DMS53 treated with DMSO at 0.1 percent for 48 hours (cell line): ENCODE results near the gene TRMT1L.

Experiments
- DNase-seq: peaks from one replicate; lab custom pipeline; 2025; ENCODE audit not compliant: unreplicated experiment; lab: John Stamatoyannopoulos, UW

TRMT1L gene

DNA sequence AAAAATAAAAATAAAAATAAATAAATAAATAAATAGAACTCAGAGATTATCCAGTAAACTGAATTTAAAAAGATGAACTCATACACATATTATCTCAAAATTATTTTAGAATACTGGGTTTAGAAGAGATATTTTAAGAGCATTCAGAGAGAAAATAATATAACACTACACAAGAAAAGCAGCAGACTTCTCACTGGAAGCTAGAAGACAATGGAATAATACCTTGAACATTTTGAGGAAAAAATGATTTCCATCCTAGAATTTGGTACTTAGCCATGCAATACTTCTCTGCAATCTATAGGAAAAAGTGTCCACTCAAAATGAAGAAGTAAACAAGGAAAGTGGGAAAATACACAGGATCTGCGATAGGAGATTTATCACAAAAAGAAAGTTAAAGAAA, 24.2 kb downstream of the TRMT1L start:
- DNase-seq: no peak

DNA sequence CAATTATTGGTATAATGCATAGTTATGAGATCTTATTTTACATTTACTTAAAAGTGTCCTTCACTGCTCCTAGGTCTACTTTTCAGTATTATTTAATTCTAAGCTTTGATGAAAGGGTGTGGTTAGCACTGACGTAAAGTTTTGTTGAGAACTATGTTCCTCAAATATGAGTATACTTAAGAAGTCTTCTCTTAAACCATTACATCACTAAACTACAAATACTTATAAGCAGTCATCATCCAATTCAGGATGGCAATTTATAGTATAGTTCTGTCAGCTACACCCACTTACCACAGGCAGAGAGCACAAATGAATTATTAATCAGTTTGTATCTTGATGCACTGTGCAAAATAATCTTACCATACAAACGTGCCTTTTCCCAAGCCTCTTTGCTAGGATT, 27.0 kb downstream of the TRMT1L start:
- DNase-seq: no peak

DNA sequence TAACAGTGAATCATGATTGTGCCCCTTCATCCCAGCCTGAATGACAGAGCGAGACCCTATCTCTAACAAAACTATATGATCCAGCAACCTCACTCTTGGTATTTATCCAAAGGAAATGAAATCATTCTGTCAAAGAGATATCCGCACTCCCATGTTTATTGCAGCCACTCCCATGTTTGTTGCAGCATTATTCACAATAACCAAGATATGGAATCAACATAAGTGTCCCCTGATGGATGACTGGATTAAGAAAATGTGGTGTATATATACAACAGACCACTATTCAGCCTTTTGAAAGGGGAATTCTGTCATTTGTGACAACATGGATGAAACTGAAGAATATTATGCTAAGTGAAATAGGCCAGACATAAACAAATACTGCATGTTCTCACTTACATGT, 44.4 kb downstream of the TRMT1L start:
- DNase-seq: no peak

DNA sequence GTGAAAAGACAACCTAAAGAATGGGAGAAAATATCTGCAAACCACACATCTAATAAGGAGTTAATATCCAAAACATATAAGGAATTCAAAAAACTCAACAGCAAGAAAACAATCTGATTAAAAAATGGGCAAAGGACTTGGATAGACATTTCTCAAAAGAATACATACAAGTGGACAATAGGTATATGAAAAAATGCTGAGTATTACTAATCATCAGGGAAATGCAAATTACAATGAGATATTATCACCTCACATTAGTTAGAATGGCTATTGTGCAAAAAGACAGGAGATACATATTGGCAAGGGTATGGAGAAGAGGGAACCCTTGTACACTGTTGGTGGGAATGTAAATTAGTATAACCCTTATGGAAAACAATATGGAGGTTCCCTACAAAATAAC, 44.9 kb downstream of the TRMT1L start:
- DNase-seq: no peak

DNA sequence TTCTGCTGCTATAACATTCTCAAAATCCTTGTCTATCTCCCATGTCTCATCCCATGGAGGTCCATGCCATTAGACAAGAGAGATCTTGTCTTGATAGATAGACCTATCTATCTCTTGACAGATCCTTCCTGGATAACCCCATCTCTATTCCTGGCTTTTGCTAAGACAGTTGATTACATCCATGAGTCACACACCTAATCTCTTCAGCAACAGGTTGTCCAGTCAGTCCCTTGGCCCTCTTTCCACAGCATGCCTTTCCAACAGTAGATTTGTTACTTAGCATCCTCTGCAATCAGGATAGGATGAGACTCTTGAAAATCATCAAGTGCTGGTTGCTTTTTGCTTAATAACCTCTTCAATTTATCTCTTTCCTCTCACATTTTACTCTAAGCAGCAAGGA, 46.6 kb downstream of the TRMT1L start:
- no peak for DNase-seq

DNA sequence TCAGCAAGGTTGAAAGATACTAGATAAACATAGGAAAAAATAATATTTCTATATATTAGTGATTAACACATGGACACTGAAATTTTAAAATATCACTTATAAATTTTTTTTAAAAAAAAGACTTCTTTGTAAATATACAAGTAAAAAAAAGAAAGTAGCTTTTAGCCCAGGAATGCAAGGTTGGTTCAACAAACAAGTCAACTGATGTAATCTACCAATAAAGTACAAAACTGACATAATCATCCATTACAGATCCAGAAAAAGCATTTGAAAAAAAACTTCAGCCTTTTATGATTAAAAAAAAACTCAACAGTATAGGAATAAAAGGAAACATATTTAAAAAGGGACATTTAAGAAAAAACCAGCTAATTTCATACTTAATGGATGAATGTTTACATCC, 48.4 kb downstream of the TRMT1L start:
- no peak for DNase-seq

DNA sequence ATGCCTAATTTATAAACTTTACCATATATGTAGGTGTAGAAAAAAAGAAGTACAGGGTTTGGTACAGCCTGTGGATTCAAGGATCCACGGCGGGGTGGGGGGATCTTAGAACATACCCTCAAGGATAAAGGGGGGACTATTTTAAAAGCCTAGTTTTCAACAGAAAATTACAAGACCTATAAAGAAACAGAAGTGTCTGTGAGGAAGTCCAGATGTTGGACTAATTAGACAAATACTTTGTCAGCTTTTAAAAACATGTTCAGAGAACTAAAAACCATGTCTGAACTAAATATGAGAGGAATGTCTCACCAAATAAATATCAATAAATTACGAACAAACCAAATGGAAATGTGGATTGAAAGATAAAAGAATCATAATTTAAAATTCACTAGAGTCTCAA, 51.6 kb downstream of the TRMT1L start:
- DNase-seq: no peak

DNA sequence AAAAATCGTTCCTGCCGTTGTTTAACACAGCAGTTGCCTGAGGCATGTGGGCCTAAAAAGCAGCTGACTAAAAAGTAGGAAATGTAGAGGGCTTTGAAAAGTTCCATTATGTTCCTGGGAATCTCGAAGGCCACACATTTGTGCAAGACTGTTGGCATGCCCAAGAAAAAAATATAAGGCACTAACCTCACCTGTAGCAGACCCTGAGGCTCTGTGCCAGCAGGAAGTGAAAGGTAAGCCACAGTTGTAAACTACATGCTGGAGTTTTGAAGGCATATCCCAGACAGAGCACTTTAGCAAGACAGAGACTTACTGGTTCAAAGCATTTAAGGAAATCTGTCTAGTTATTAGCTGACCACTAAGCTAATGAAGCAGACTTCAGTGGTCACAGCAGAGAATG, 52.7 kb downstream of the TRMT1L start:
- no peak for DNase-seq

DNA sequence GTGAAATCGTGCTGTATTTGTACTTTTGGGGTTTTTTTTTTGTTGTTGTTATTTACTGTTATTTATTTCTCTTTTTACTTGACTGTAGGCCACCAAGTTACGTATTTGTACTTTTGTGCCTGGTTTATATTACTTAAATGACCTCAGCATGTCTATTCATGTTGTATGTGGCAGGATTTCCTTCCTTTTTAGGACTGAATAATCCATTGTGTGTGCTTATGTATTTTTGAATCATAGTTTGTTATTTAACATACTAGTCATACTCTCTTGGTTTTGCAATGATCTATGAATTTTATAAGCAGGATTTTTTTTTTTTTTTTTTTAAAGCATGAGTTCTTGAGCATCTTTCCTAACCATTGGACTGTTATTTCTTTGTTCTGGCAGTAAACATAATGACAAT, 60.2 kb downstream of the TRMT1L start:
- DNase-seq: no peak

DNA sequence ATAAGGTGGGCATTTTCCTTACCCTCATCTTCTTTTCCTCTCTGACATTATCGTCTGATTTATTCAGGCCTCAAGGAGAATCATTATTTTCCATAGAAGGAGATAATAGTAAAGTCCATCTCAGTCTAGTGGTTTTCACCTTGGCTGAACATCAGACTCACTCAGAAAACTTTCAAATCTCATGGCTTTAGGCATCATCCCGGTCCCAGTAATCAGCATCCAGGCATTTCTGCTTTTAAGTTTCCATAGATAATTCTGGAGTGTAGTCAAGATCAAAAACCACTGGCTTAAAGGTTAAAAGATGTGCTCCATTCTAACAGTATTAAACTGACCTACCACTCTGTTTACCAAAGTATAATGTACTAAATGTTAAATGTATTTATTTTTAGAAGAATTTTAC, 62.0 kb downstream of the TRMT1L start:
- no peak for DNase-seq

DNA sequence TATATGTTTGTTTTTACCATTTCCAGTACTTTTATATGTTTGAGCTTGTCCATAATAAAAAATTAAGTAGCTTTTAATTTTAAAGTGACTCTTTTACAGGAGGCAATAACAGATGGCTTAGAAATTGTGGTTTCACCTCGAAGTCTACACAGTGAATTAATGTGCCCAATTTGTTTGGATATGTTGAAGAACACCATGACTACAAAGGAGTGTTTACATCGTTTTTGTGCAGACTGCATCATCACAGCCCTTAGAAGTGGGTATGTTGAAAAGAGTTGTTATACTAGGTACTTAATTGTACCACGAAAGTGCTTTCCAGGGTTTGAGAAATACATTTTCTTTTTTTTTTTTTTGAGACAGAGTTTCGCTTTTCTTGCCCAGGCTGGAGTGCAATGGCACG, 65.3 kb downstream of the TRMT1L start:
- no peak for DNase-seq

DNA sequence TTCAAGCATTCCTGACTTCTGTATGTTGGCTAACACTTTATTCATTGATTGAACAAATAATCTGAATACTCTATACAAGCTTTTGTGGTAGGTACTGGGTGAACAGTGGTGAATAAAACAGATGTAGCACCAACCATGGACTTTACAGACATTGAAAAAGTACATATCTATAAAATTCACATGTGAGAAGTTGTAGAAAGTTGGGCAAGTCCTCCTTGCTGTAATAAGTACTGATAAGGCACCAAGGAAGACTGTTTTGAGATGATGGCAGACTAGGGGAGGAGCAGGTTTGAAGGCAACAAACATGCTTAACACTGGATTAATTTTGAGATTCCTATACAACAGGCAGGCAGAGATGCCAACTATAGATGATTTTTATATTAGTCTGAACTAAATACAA, 69.0 kb downstream of the TRMT1L start:
- DNase-seq: no peak

DNA sequence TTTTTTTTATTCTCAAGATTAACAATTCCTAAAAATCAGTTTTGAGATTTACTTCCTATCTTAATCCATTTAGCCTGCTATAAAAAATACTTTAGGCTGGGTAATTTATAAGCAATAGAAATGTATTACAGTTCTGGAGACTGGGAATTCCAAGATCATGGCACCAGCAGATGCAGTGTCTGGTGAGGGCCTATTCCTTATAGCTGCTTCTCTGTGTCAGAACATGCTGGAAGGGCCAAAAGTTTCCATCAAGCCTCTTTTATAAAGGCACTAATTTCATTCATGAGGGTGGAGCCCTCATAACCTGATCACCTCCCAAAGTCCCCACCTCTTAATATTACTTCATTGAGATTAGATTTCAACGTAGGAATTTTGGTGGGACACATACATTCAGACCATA, 69.7 kb downstream of the TRMT1L start:
- DNase-seq: no peak

DNA sequence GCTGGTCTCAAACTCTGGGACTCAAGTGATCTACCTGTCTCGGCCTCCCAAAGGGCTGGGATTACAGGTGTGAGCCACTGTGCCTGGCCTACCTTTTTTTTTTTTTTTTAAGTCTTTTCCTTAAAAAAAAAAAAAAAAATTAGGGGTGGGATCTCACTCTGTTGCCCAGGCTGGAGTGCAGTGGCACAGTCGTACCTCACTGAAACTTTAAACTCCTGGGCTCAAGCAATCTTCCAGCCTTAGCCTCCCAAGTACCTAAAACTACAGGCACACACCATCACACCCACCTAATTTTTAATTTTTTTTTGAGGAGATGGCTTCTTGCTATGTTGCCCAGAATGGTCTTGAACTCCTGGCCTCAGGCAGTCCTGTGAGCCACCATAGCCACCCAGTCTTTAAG, 72.9 kb downstream of the TRMT1L start:
- no peak for DNase-seq

DNA sequence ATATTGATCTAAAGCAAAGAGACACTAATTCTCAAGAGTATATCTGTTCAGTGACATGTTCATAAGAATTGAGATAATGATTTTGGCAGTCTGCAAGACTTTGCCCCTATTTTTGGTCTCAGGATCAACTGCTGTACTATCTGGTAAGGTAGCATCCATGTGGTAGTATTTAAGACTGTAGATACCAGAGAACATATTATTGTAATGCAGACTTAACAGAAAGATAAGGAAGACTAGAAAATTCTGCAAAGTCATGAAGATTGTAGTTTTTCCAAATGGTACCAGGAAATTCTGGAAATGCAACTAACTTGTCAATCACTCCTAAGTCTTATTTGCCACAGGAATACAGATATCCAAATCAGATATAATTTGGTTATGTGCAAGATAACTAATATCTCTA, 76.3 kb downstream of the TRMT1L start:
- no peak for DNase-seq

DNA sequence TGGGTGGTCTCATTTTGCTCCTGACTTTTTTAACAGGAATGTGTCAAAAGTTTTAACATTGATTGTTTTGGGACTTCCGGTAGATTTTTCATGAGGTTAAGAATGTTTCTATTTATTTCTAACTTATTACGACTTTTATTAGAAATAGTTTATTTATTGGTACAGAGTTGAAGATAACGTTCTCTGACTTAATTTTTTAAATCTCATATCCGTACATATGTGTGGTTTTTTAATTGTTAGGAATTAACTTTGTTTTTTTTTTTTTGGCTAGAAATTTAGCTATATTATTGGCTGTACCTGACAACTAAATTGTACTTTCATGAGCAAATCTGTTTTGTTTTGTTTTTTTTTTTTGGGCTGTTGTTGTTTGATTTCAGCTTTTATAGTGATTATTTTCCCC, 79.4 kb downstream of the TRMT1L start:
- no peak for DNase-seq

DNA sequence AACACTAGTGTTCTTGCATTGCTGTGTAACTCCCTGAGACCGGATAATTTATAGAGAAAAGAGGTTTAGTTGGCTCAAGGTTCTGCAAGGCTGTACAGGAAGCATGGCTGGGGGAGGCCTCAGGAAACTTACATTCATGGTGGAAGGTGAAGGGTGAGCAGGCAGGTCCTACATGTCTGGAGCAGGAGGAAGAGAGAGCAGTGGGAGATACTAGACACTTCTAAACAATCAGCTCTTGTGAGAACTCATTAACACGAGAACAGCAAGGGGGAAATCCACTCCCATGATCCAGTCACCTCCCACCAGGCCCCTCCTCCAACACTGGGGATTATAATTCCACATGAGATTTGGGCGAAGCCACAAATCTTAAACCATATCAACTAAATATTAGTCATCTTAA, 81.3 kb downstream of the TRMT1L start:
- no peak for DNase-seq

DNA sequence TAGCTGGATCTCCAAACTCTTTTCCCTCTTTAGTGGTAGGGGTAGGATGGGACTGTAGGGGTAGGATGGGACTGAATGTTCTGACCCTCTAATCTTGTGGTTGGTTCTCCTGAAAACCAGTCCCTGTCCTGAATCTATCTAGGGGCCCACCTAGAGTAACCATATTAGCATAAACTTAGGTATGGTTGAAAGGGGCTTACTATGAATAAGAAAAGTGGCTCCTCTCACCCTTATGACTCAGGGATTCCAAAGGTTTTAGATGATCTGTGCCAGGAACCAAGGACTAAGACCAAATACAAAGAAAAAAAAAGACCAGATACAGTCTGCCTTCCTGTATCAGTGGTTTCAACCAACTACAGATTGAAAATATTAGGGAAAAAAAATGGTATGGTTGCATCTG, 82.4 kb downstream of the TRMT1L start:
- no peak for DNase-seq

DNA sequence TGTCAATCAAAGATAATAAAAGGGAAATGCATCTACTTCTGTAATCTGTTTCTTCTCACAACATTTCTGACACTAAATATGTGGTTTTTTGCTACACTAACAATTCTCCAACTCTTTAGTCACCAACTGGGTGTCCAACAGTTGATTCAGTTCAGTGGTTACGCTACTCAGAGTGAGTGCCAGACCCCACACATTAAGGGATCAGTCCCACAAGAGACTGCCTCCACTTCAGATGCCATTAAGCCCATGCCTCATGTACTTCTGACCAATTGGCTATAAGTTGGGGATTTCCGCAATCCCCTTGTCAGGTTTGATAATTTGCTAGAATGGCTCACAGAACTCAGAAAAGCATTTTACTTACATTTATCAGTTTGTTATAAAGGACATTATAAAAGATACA, 83.0 kb downstream of the TRMT1L start:
- DNase-seq: no peak

DNA sequence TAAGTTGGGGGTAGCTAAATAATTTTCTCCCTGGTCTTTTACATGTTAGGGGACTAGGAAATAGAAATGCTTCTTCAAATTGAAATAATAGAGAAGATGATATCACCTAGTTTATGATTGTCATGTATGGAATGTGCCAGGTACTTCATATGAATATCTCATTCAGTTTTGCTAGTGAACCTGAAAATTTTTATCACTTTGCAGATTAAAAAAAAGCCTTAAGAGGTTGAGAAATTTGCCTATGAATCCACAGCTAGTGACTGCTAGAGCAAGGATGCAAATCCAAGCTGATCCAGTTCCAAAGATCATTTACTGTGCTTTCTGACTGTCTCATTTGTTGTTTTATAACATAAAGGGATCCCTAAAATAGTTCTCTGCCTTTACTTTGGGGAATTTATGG, 86.7 kb downstream of the TRMT1L start:
- no peak for DNase-seq

DNA sequence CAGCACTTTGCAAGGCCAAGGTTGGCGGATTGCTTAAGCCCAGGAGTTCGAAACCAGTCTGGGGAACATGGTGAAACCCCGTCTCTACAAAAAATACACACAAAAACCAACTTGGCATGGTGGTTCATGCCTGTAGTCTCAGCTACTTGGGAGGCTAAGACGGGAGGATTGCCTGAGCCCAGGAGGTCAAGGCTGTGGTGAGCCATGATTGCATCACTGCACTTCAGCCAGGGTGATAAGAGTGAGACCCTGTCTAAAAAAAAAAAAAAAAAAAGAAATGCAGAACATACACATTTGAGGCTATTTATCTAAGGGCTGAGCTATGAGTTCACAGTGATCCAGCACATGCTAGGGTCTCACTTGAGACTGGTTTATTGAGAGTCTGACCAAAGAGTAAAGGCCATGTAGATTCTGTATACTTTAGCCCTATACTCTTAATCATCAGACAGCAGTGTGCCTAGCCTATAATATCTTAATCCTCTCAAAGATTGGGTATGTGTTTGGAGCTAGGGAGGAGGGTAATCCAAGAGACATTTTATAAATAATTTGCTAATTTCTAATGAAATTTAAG, 87.5 kb downstream of the TRMT1L start:
- DNase-seq: no peak

DNA sequence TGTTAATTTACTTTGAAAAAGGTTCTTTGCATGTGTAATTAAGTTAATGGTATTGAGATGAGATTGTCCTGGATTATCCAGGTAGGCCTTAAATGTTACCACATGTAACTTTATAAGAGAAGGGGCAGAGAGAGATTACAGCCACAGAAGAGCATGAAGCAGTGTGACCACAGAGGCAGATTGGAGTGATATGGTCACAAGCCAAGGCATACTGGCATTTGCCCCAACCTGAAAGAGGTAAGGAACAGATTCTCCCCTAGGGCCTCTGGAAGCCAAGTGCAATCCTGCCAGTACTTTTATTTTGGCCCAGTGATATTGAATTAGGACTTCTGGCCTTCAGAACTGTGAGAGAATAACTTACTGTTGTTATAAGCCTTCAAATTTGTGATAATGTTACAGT, 88.4 kb downstream of the TRMT1L start:
- DNase-seq: no peak
